Fibroblast of mammary gland (primary cell): ENCODE results near the gene LARP4B.

Experiments
- DNase-seq: peaks from one replicate; pipeline ENCODE4 v3.0.0-alpha.2; 2010; ENCODE audit warnings: low read depth
- H3K4me3 ChIP-seq: 2 replicates; pipeline ENCODE4 v1.5.1; 2011; ENCODE audit warnings: low read depth, mild to moderate bottlenecking, low read length, moderate library complexity; ENCODE audit not compliant: control insufficient read depth
- CTCF ChIP-seq: conservative IDR thresholded peaks from 2 replicates; pipeline ENCODE4 v1.5.1; 2011; ENCODE audit warnings: low read depth, low read length, inconsistent platforms; ENCODE audit not compliant: control insufficient read depth, insufficient read depth

LARP4B gene

GRCh38 chr10:966466-967235, 35.1 kb upstream of the LARP4B start:
- no peak overlapping the region for H3K4me3 ChIP-seq
- no peak for DNase-seq
- TF ChIP-seq CTCF, result no peak

GRCh38 chr10:964988-965417, 33.5 kb upstream of the LARP4B start:
- no peak for TF ChIP-seq CTCF
- H3K4me3 ChIP-seq, result no peak overlapping the region
- DNase-seq, result no peak

GRCh38 chr10:964321-964987, 32.9 kb upstream of the LARP4B start:
- TF ChIP-seq CTCF, result no peak
- no peak for DNase-seq
- H3K4me3 ChIP-seq, result no peak overlapping the region

GRCh38 chr10:963655-964054, 32.1 kb upstream of the LARP4B start:
- no peak overlapping the region for H3K4me3 ChIP-seq
- TF ChIP-seq CTCF, result no peak
- DNase-seq, result no peak

GRCh38 chr10:963186-963585, 31.7 kb upstream of the LARP4B start:
- no peak for DNase-seq
- no peak overlapping the region for H3K4me3 ChIP-seq
- TF ChIP-seq CTCF, result no peak

GRCh38 chr10:962342-962741, 30.8 kb upstream of the LARP4B start:
- no peak overlapping the region for H3K4me3 ChIP-seq
- TF ChIP-seq CTCF, result no peak
- no peak for DNase-seq

GRCh38 chr10:958856-959255, 27.4 kb upstream of the LARP4B start:
- H3K4me3 ChIP-seq, result no peak overlapping the region
- no peak for TF ChIP-seq CTCF
- no peak for DNase-seq
